ENCODE data around the gene PSMD3.

PSMD3 gene

GRCh38 chr17:40023590-40024292, 43.1 kb downstream of the PSMD3 start:
- DNase-seq: no peak

- no peak for DNase-seq
These were observed 44.3 kb downstream of the PSMD3 start for GRCh38 chr17:40024901-40025300.

- DNase-seq: no peak
These were observed 45.0 kb downstream of the PSMD3 start for GRCh38 chr17:40025559-40025958.

- no peak for DNase-seq
These were observed 45.6 kb downstream of the PSMD3 start for GRCh38 chr17:40025991-40026815.

- peak; percentile 15 for DNase-seq
These were observed 46.4 kb downstream of the PSMD3 start for GRCh38 chr17:40026816-40027613.

- DNase-seq: no peak
These were observed 47.0 kb downstream of the PSMD3 start for GRCh38 chr17:40027614-40028012.

- no peak for DNase-seq
These were observed 48.0 kb downstream of the PSMD3 start for GRCh38 chr17:40028595-40028994.

- DNase-seq: no peak
These were observed 51.1 kb downstream of the PSMD3 start for GRCh38 chr17:40031706-40032105.

- no peak for DNase-seq
These were observed 52.0 kb downstream of the PSMD3 start for GRCh38 chr17:40032322-40033320.

GRCh38 chr17:40033339-40033738, 52.7 kb downstream of the PSMD3 start:
- DNase-seq: no peak

GRCh38 chr17:40034426-40035161, 54.0 kb downstream of the PSMD3 start:
- DNase-seq: no peak

GRCh38 chr17:40035162-40035559, 54.6 kb downstream of the PSMD3 start:
- DNase-seq: no peak

- DNase-seq: no peak
These were observed 58.4 kb downstream of the PSMD3 start for GRCh38 chr17:40038882-40039513.

GRCh38 chr17:40041196-40041595, 60.6 kb downstream of the PSMD3 start:
- no peak for DNase-seq
